ENCODE data around the gene KIT. TPM values are rescaled to one million over a fixed set of nuclear protein-coding genes. Genes with fewer than 3 reads are reported as not detected.

The KIT gene
- total RNA-seq, 1 donor from 2014 or later, result 14.5 TPM

DNA sequence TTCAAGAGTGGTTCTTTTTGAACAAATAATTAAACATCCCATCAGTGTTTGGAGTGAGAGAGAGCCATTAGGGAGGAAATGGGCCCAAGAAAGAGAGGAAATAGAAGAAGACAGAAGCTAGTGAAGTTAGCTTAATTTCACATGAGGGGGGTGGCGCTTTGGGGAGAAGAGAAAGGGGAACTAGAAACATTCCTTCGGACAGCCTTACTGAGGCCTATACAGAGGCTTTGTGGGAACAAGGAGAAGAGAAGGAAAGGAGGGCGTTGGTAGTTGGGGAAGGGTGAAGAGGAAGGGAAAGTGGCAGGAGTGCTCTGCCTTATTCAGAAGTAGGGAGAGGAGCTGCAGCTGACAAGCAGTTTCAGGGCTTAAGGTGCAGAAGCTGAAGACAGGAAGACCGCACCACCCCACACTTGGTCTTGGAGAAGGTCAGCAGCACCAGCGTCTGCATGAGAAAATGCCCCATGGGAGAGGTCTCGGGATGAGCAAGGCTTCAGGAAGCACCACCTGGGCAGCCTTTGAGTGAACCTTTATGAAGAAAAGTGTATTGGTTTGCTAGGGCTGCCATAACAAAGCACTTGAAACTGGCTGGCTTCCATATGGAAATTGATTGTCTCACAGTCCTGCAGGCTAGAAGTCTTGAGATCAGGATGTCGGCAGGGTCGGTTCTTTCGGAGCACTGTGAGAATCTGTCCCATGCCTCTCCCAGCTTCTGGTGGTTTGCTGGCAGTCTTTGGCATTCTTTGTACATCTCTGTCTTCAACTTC lies 85.1 kb downstream of the KIT start:
- Mint-ChIP-seq H3K36me3 (ENCODE audit: low read depth) (peaks cover 28% of the 10 kb centered on the region), H3K4me3 (no peak overlapping the region), H3K27ac (ENCODE audit: unreplicated experiment) (no peak overlapping the region), H3K27me3 (ENCODE audit: low read depth) (no peaks in the 10 kb centered on the region), H3K4me1 (peaks cover 16% of the 10 kb centered on the region), H3K9me3 (peaks cover 16% of the 10 kb centered on the region)
- DNase-seq (ENCODE audit: low read depth, low spot score), result no peak
- TF ChIP-seq, protein P1, sequence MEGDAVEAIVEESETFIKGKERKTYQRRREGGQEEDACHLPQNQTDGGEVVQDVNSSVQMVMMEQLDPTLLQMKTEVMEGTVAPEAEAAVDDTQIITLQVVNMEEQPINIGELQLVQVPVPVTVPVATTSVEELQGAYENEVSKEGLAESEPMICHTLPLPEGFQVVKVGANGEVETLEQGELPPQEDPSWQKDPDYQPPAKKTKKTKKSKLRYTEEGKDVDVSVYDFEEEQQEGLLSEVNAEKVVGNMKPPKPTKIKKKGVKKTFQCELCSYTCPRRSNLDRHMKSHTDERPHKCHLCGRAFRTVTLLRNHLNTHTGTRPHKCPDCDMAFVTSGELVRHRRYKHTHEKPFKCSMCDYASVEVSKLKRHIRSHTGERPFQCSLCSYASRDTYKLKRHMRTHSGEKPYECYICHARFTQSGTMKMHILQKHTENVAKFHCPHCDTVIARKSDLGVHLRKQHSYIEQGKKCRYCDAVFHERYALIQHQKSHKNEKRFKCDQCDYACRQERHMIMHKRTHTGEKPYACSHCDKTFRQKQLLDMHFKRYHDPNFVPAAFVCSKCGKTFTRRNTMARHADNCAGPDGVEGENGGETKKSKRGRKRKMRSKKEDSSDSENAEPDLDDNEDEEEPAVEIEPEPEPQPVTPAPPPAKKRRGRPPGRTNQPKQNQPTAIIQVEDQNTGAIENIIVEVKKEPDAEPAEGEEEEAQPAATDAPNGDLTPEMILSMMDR (conservative IDR thresholded peaks at IDR 0.05), result no peak

GRCh38 chr4:54743562-54743961 lies 85.8 kb downstream of the KIT start:
- Mint-ChIP-seq H3K36me3 (ENCODE audit: low read depth) (peaks cover 26% of the 10 kb centered on the region), H3K4me3 (no peak overlapping the region), H3K27ac (ENCODE audit: unreplicated experiment) (no peak overlapping the region), H3K27me3 (ENCODE audit: low read depth) (no peaks in the 10 kb centered on the region), H3K9me3 (peaks cover 19% of the 10 kb centered on the region), H3K4me1 (peaks cover 16% of the 10 kb centered on the region)
- TF ChIP-seq, protein P1 (conservative IDR thresholded peaks at IDR 0.05), result no peak
- no peak for DNase-seq (ENCODE audit: low read depth, low spot score)

DNA sequence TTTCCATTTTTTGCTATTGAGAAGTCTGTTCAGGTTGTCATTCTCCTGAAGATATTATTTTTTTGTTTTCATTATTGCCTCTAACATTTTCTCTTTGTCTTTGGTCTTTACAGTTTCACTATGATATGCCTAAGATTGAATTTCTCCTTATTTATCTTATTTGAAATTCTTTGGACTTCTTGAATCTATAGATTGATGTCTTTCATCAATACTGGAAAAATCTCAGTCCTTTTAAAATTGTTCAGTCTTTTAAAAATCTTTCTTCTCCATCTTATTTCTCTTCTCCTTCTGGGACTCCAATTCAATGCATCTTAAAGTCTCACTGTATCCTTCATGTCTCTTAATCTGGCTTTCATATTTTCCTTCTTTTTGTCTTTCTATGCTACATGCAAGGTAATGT lies 86.7 kb downstream of the KIT start:
- H3K36me3 Mint-ChIP-seq (ENCODE audit: low read depth), result peaks cover 25% of the 10 kb centered on the region
- DNase-seq (ENCODE audit: low read depth, low spot score), result no peak
- no peaks in the 10 kb centered on the region for H3K27me3 Mint-ChIP-seq (ENCODE audit: low read depth)

DNA sequence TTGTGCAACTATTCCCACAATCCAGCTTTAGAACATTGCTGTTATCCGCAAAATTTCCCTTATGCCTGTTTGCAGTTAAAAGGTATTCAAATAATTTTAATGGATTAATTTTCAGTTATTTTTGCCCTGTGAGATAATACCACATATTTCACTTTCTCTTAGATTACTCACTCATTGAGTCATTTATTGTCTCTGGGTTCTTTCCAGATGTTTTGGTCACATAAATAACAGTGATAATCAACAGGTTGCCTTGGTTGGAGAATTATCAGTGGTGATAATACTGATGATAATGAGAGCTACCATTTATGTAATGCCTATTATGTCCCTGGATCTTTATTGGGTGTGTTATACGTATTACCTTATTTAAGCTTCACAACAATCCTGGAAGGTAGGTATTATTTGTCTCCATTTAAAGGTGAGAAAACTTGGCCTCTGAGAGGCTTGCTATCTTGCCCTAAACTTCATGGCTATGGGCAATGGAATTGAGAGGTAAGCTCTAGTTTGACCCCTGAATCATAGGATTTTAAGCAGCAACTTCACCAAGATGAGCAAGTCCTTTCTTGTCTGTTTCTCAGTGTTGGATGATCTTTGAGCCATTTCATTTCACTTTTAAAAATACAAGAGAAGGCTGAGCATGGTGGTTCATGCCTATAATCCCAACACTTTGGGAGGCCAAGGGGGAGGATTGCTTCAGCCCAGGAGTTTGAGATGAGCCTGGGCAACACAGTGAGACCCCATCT lies 87.4 kb downstream of the KIT start:
- no peak for DNase-seq (ENCODE audit: low read depth, low spot score)
- H3K36me3 Mint-ChIP-seq (ENCODE audit: low read depth), result peaks cover 25% of the 10 kb centered on the region
- peaks cover 19% of the 10 kb centered on the region for H3K9me3 Mint-ChIP-seq
- H3K27ac Mint-ChIP-seq (ENCODE audit: unreplicated experiment), result no peak overlapping the region
- TF ChIP-seq, protein P1 (conservative IDR thresholded peaks at IDR 0.05), result no peak
- H3K4me1 Mint-ChIP-seq, result peaks cover 16% of the 10 kb centered on the region
- no peaks in the 10 kb centered on the region for H3K27me3 Mint-ChIP-seq (ENCODE audit: low read depth)
- no peak overlapping the region for H3K4me3 Mint-ChIP-seq

More for the DNA sequence above, 86.7 kb downstream of the KIT start:
- peaks cover 19% of the 10 kb centered on the region for H3K9me3 Mint-ChIP-seq
- TF ChIP-seq, protein P1 (conservative IDR thresholded peaks at IDR 0.05), result no peak
- no peak overlapping the region for H3K4me3 Mint-ChIP-seq
- H3K27ac Mint-ChIP-seq (ENCODE audit: unreplicated experiment), result no peak overlapping the region
- H3K4me1 Mint-ChIP-seq, result peaks cover 16% of the 10 kb centered on the region

DNA sequence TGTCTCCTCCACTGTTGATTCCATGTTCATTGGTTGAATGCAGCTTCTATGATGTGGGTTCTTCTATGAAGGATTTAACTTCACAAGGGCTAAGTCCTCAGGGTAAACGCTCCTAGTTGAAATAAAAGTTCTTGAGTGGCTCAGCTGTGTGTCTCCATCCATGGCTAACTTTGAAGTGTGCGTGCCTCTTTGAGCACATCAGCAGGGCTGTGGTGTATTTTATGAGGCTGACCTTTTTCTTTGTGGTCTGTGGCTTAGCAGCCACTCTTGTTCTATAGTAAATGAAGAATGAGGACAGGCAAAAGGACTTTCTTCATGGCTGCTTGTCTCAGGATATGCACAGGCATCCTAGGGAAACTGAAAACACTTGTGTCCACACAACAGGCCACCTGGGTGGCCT lies 88.5 kb downstream of the KIT start:
- no peak for DNase-seq (ENCODE audit: low read depth, low spot score)
- Mint-ChIP-seq H3K27ac (ENCODE audit: unreplicated experiment) (no peak overlapping the region), H3K4me1 (peaks cover 8% of the 10 kb centered on the region), H3K36me3 (ENCODE audit: low read depth) (peaks cover 25% of the 10 kb centered on the region), H3K4me3 (no peak overlapping the region), H3K9me3 (peaks cover 19% of the 10 kb centered on the region), H3K27me3 (ENCODE audit: low read depth) (no peaks in the 10 kb centered on the region)
- TF ChIP-seq, protein P1 (conservative IDR thresholded peaks at IDR 0.05), result no peak

All from neural crest cell (in vitro differentiated cells).